HL-60 (cell line): ENCODE data around the gene NCOA5.

ENCODE experiments used
- DNase-seq, 2 experiments: peaks; one replicate each; pipeline ENCODE4 v3.0.0-alpha.2; 2010 to 2020; ENCODE audit warnings: low read depth in 1 of 2, low spot score in 1 of 2
- H3K27ac ChIP-seq: fragments of 250-450 bp; sonication (Bioruptor Pico); replicated peaks from 2 replicates; pipeline ENCODE4 v1.5.1; 2020; ENCODE audit warnings: mild to moderate bottlenecking, moderate library complexity
- H3K27me3 ChIP-seq: fragments of 250-450 bp; sonication (Bioruptor Pico); 2 replicates; pipeline ENCODE4 v1.5.1; 2021; ENCODE audit warnings: mild to moderate bottlenecking, moderate library complexity; ENCODE audit not compliant: insufficient read depth, poor library complexity, severe bottlenecking
- H3K4me3 ChIP-seq: replicated peaks from 2 replicates; pipeline ENCODE4 v1.5.1; 2011; ENCODE audit warnings: mild to moderate bottlenecking, control low read depth, low read length; ENCODE audit not compliant: insufficient read depth
- GABPA ChIP-seq: IDR thresholded peaks from 2 replicates; pipeline ENCODE4 v1.6.1; 2012; ENCODE audit warnings: low read depth
- POLR2AphosphoS5 ChIP-seq: IDR thresholded peaks from 2 replicates; pipeline ENCODE4 v1.6.1; 2012; ENCODE audit warnings: low read depth
- SPI1 ChIP-seq: IDR thresholded peaks from 2 replicates; pipeline ENCODE4 v1.6.1; 2012; ENCODE audit warnings: low read depth, mild to moderate bottlenecking, borderline replicate concordance
- TF ChIP-seq, protein P1 (sequence below): IDR thresholded peaks from one replicate; pipeline ENCODE4 v1.5.1; 2011; ENCODE audit warnings: low read length, control low read depth, inconsistent platforms; ENCODE audit not compliant: insufficient read depth
- TF ChIP-seq, protein P2 (sequence below): IDR thresholded peaks from 2 replicates; pipeline ENCODE4 v1.6.1; 2012; ENCODE audit warnings: low read depth; ENCODE audit not compliant: insufficient replicate concordance

NCOA5 gene

GRCh38 chr20:46023999-46024398 lies 65.8 kb downstream of the NCOA5 start:
- TF ChIP-seq, protein P1, sequence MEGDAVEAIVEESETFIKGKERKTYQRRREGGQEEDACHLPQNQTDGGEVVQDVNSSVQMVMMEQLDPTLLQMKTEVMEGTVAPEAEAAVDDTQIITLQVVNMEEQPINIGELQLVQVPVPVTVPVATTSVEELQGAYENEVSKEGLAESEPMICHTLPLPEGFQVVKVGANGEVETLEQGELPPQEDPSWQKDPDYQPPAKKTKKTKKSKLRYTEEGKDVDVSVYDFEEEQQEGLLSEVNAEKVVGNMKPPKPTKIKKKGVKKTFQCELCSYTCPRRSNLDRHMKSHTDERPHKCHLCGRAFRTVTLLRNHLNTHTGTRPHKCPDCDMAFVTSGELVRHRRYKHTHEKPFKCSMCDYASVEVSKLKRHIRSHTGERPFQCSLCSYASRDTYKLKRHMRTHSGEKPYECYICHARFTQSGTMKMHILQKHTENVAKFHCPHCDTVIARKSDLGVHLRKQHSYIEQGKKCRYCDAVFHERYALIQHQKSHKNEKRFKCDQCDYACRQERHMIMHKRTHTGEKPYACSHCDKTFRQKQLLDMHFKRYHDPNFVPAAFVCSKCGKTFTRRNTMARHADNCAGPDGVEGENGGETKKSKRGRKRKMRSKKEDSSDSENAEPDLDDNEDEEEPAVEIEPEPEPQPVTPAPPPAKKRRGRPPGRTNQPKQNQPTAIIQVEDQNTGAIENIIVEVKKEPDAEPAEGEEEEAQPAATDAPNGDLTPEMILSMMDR = no peak
- no peak for TF ChIP-seq SPI1
- TF ChIP-seq, protein P2, sequence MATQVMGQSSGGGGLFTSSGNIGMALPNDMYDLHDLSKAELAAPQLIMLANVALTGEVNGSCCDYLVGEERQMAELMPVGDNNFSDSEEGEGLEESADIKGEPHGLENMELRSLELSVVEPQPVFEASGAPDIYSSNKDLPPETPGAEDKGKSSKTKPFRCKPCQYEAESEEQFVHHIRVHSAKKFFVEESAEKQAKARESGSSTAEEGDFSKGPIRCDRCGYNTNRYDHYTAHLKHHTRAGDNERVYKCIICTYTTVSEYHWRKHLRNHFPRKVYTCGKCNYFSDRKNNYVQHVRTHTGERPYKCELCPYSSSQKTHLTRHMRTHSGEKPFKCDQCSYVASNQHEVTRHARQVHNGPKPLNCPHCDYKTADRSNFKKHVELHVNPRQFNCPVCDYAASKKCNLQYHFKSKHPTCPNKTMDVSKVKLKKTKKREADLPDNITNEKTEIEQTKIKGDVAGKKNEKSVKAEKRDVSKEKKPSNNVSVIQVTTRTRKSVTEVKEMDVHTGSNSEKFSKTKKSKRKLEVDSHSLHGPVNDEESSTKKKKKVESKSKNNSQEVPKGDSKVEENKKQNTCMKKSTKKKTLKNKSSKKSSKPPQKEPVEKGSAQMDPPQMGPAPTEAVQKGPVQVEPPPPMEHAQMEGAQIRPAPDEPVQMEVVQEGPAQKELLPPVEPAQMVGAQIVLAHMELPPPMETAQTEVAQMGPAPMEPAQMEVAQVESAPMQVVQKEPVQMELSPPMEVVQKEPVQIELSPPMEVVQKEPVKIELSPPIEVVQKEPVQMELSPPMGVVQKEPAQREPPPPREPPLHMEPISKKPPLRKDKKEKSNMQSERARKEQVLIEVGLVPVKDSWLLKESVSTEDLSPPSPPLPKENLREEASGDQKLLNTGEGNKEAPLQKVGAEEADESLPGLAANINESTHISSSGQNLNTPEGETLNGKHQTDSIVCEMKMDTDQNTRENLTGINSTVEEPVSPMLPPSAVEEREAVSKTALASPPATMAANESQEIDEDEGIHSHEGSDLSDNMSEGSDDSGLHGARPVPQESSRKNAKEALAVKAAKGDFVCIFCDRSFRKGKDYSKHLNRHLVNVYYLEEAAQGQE = no peak
- TF ChIP-seq POLR2AphosphoS5 = no peak
- TF ChIP-seq GABPA = no peak
- no peak overlapping the region for H3K27ac ChIP-seq
- H3K4me3 ChIP-seq = no peak overlapping the region
- no peak for DNase-seq
- H3K27me3 ChIP-seq = peaks cover 19% of the 10 kb centered on the region

DNA sequence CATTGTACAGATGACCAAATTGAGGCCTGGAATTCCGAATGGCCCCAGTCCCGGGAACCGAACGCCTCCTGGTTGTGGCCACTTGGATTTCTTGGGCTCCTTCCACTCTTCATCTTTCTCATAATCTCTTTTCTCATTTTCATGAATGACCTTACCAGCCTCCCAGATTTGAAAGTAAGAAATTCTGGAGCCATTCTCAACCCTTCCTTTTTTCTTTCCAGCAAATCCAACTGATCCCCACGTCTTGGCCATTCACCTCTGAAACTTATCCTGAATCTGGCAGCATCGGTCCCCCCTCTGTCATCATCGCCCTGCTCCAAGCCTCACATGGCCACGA lies 66.6 kb downstream of the NCOA5 start:
- Histone ChIP-seq H3K27ac (no peak overlapping the region), H3K27me3 (peaks cover 16% of the 10 kb centered on the region), H3K4me3 (no peak overlapping the region)
- DNase-seq = no peak
- TF ChIP-seq GABPA (no peak), POLR2AphosphoS5 (no peak), SPI1 (no peak)
- TF ChIP-seq, protein P2 = no peak
- TF ChIP-seq, protein P1 = no peak

DNA sequence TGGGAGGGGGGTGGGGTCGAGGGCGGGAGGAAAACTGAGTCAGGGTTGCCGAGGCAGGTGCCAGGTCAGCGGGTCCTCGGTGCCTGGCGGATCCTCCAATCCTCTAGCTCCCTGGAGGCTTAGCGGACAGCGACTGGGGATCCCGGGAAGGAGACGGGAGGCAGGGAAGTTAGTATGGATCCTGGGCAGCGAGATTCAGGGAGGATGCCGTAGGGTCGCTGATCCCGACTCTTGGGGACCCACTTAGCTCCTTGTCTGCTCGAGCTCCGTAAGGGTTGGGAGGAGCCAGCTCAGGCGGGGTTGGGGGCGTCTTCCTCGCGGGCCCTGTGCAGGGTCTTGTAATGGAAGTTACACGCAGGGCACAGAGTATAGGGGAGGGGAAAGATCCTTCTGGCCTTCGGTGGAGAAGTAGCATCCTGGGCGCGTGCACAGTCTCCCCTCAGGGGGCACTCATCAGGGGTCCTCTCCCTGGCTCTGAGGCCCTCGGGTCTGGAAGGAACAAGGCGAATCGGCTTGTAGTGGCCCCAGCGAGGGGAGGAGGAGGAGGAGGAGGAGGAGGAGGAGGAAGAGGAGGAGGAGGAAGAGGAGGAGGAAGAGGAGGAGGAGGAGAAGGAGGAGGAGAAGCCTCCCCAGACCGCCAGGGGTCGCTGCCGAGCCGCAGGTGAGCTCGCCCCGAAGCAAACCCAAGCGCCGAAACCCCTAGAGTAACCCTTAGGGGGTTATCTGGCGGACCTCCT lies 67.2 kb downstream of the NCOA5 start:
- TF ChIP-seq, protein P1 = peak; percentile 40
- no peak for TF ChIP-seq GABPA
- Histone ChIP-seq H3K27me3 (peaks cover 15% of the 10 kb centered on the region), H3K4me3 (peak overlapping the region; percentile 55; the same call in 1 of the 2 replicates), H3K27ac (no peak overlapping the region)
- peak in 1 of 2 experiments; percentile 65 for DNase-seq
